Activated naive CD4-positive, alpha-beta T cell treated with anti-CD3 and anti-CD28 coated beads, Interleukin-2, amount 10 ng/mL, durations not matched to agents 7 days and 5 days (primary cell): ENCODE data around the gene CEP72.
"Not testable (repeated sequence)": the region's sequence is repeated elsewhere in the genome, so short reads cannot be mapped to it uniquely, and the experiment has no call there.

Experiments
- CTCF ChIA-PET: fragments of 350-600 bp; sonication (Branson Sonifier 250); formaldehyde crosslinking; loops from one replicate; lab custom pipeline; 2021; ENCODE audit warnings: antibody characterized with exemption; lab: Charles Lee
- DNase-seq: peaks from one replicate; pipeline ENCODE4 v3.0.0-alpha.2; 2020
- H3K27ac Mint-ChIP-seq: one replicate; pipeline ENCODE4 v1.8.0; 2021; ENCODE audit warnings: mild to moderate bottlenecking, moderate library complexity, mixed read lengths
- H3K27me3 Mint-ChIP-seq: one replicate; pipeline ENCODE4 v1.8.0; 2021; ENCODE audit warnings: mild to moderate bottlenecking, mixed read lengths
- H3K36me3 Mint-ChIP-seq: one replicate; pipeline ENCODE4 v1.8.0; 2021; ENCODE audit warnings: mixed read lengths
- H3K4me1 Mint-ChIP-seq: one replicate; pipeline ENCODE4 v1.8.0; 2021; ENCODE audit warnings: mixed read lengths
- H3K4me3 Mint-ChIP-seq: one replicate; pipeline ENCODE4 v1.8.0; 2021; ENCODE audit warnings: mild to moderate bottlenecking, moderate library complexity, mixed read lengths
- H3K9me3 Mint-ChIP-seq: one replicate; pipeline ENCODE4 v1.8.0; 2021; ENCODE audit warnings: mixed read lengths

Gene CEP72

GRCh38 chr5:682651-683358 is 70.7 kb downstream of the CEP72 start:
- H3K36me3 Mint-ChIP-seq, H3K27ac Mint-ChIP-seq, CTCF ChIA-PET, H3K4me1 Mint-ChIP-seq, H3K27me3 Mint-ChIP-seq, H3K4me3 Mint-ChIP-seq, DNase-seq, H3K9me3 Mint-ChIP-seq: not testable (repeated sequence)

- H3K36me3 Mint-ChIP-seq, result no peaks in the 10 kb centered on the region
- H3K4me3 Mint-ChIP-seq, result no peak overlapping the region
- H3K9me3 Mint-ChIP-seq, result no peaks in the 10 kb centered on the region
- DNase-seq, result peak; percentile 16
- no peaks in the 10 kb centered on the region for H3K4me1 Mint-ChIP-seq
- CTCF ChIA-PET, result no interaction called here
- H3K27me3 Mint-ChIP-seq, result peaks cover 5% of the 10 kb centered on the region
- no peak overlapping the region for H3K27ac Mint-ChIP-seq
These were observed 71.7 kb downstream of the CEP72 start for GRCh38 chr5:683551-684481.

- no peak for DNase-seq
- no peak overlapping the region for H3K4me3 Mint-ChIP-seq
- no peaks in the 10 kb centered on the region for H3K9me3 Mint-ChIP-seq
- H3K36me3 Mint-ChIP-seq, result no peaks in the 10 kb centered on the region
- no peaks in the 10 kb centered on the region for H3K4me1 Mint-ChIP-seq
- CTCF ChIA-PET, result no interaction called here
- no peak overlapping the region for H3K27ac Mint-ChIP-seq
- peaks cover 5% of the 10 kb centered on the region for H3K27me3 Mint-ChIP-seq
These were observed 72.6 kb downstream of the CEP72 start for GRCh38 chr5:684751-685216.

- H3K9me3 Mint-ChIP-seq, result no peaks in the 10 kb centered on the region
- H3K4me3 Mint-ChIP-seq, result no peak overlapping the region
- H3K36me3 Mint-ChIP-seq, result no peaks in the 10 kb centered on the region
- DNase-seq, result no peak
- no peaks in the 10 kb centered on the region for H3K4me1 Mint-ChIP-seq
- peaks cover 5% of the 10 kb centered on the region for H3K27me3 Mint-ChIP-seq
- no peak overlapping the region for H3K27ac Mint-ChIP-seq
- CTCF ChIA-PET, result no interaction called here
These were observed 73.4 kb downstream of the CEP72 start for GRCh38 chr5:685262-686171.

GRCh38 chr5:686172-686523 is 74.0 kb downstream of the CEP72 start:
- H3K4me3 Mint-ChIP-seq, H3K27me3 Mint-ChIP-seq, H3K27ac Mint-ChIP-seq, H3K36me3 Mint-ChIP-seq, DNase-seq, H3K9me3 Mint-ChIP-seq, H3K4me1 Mint-ChIP-seq, CTCF ChIA-PET: not testable (repeated sequence)

GRCh38 chr5:686936-687335 is 74.8 kb downstream of the CEP72 start:
- CTCF ChIA-PET, DNase-seq, H3K27me3 Mint-ChIP-seq, H3K4me3 Mint-ChIP-seq, H3K4me1 Mint-ChIP-seq, H3K27ac Mint-ChIP-seq, H3K36me3 Mint-ChIP-seq, H3K9me3 Mint-ChIP-seq: not testable (repeated sequence)

- H3K27me3 Mint-ChIP-seq, result peaks cover 14% of the 10 kb centered on the region
- H3K36me3 Mint-ChIP-seq, DNase-seq, H3K4me3 Mint-ChIP-seq, CTCF ChIA-PET, H3K27ac Mint-ChIP-seq, H3K9me3 Mint-ChIP-seq, H3K4me1 Mint-ChIP-seq: not testable (repeated sequence)
These were observed 76.3 kb downstream of the CEP72 start for GRCh38 chr5:688348-689010.

GRCh38 chr5:690293-690692 is 78.2 kb downstream of the CEP72 start:
- H3K4me1 Mint-ChIP-seq, H3K9me3 Mint-ChIP-seq, H3K36me3 Mint-ChIP-seq, H3K4me3 Mint-ChIP-seq, H3K27ac Mint-ChIP-seq, DNase-seq, CTCF ChIA-PET: not testable (repeated sequence)
- H3K27me3 Mint-ChIP-seq, result peaks cover 17% of the 10 kb centered on the region

GRCh38 chr5:691049-691448 is 78.9 kb downstream of the CEP72 start:
- CTCF ChIA-PET, H3K4me1 Mint-ChIP-seq, H3K36me3 Mint-ChIP-seq, H3K9me3 Mint-ChIP-seq, DNase-seq, H3K27ac Mint-ChIP-seq, H3K4me3 Mint-ChIP-seq: not testable (repeated sequence)
- H3K27me3 Mint-ChIP-seq, result peaks cover 13% of the 10 kb centered on the region

GRCh38 chr5:691817-692528 is 79.8 kb downstream of the CEP72 start:
- no peak for DNase-seq
- H3K27me3 Mint-ChIP-seq, result peaks cover 21% of the 10 kb centered on the region
- H3K4me1 Mint-ChIP-seq, result peaks cover 4% of the 10 kb centered on the region
- peak overlapping the region; percentile 43 for H3K4me3 Mint-ChIP-seq
- CTCF ChIA-PET, result no interaction called here
- no peaks in the 10 kb centered on the region for H3K9me3 Mint-ChIP-seq
- no peaks in the 10 kb centered on the region for H3K36me3 Mint-ChIP-seq
- H3K27ac Mint-ChIP-seq, result no peak overlapping the region

GRCh38 chr5:692529-693041 is 80.4 kb downstream of the CEP72 start:
- H3K9me3 Mint-ChIP-seq, H3K36me3 Mint-ChIP-seq, CTCF ChIA-PET, H3K4me1 Mint-ChIP-seq, H3K27ac Mint-ChIP-seq: not testable (repeated sequence)
- Mint-ChIP-seq H3K27me3 (peaks cover 27% of the 10 kb centered on the region), H3K4me3 (peak overlapping the region; percentile 43)
- DNase-seq, result peak; percentile 56

- CTCF ChIA-PET, H3K9me3 Mint-ChIP-seq, H3K4me1 Mint-ChIP-seq, H3K36me3 Mint-ChIP-seq, H3K27ac Mint-ChIP-seq: not testable (repeated sequence)
- DNase-seq, result peak; percentile 85
- peak within 1 kb of the TSS; percentile 43 for H3K4me3 Mint-ChIP-seq
- peaks cover 32% of the 10 kb centered on the region for H3K27me3 Mint-ChIP-seq
These were observed 81.3 kb downstream of the CEP72 start, which contains the start of gene TPPP for GRCh38 chr5:693271-694041. TPPP (minus strand) TSS chr5:693352; CDS start chr5:678060, 15,292 bp downstream.
